IPS-15b (cell line): ENCODE measurements around the gene ARID1B.

ENCODE experiments used
- H3K27me3 ChIP-seq: one replicate; pipeline ENCODE4 v1.6.1; 2013; ENCODE audit warnings: low read length; ENCODE audit not compliant: control insufficient read depth, insufficient read depth
- H3K36me3 ChIP-seq: one replicate; pipeline ENCODE4 v1.6.1; 2013; ENCODE audit warnings: low read length; ENCODE audit not compliant: control insufficient read depth, insufficient read depth
- H3K4me1 ChIP-seq: one replicate; pipeline ENCODE4 v1.6.1; 2013; ENCODE audit warnings: mild to moderate bottlenecking, low read length; ENCODE audit not compliant: control insufficient read depth, insufficient read depth
- H3K4me3 ChIP-seq: one replicate; pipeline ENCODE4 v1.5.1; 2013; ENCODE audit warnings: low read depth, low read length
- H3K9ac ChIP-seq: one replicate; pipeline ENCODE4 v1.6.1; 2013; ENCODE audit warnings: low read depth, mild to moderate bottlenecking, low read length
- H3K9me3 ChIP-seq: one replicate; pipeline ENCODE4 v1.6.1; 2013; ENCODE audit warnings: mild to moderate bottlenecking, low read length; ENCODE audit not compliant: control insufficient read depth, insufficient read depth

ARID1B gene

DNA sequence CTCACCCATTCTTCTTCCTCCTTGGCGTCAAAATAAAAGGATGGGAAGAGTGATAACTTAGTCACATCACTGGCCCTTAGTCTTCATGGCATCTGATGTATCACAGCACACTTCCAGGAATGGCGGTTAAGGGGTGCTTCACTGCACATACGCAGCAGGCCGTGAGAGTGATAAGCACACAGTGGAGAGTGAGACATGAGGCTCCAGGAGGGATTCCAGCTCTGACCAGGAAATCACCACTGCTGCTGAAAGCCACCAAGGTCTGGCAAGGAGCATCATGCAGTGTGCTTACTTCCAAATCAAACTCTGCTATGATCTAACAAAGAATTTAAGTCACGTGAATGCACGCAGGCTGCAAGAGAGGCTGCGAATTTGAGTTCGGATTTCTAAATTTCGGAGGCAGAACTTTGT is 62.4 kb downstream of the ARID1B start:
- peaks cover 12% of the 10 kb centered on the region for H3K4me1 ChIP-seq
- H3K36me3 ChIP-seq: no peaks in the 10 kb centered on the region
- no peaks in the 10 kb centered on the region for H3K9me3 ChIP-seq
- no peak overlapping the region for H3K4me3 ChIP-seq
- no peaks in the 10 kb centered on the region for H3K27me3 ChIP-seq
- H3K9ac ChIP-seq: no peak overlapping the region

GRCh38 chr6:156840136-156840535 is 63.0 kb downstream of the ARID1B start:
- Histone ChIP-seq H3K4me1 (peaks cover 12% of the 10 kb centered on the region), H3K4me3 (no peak overlapping the region), H3K36me3 (no peaks in the 10 kb centered on the region), H3K27me3 (no peaks in the 10 kb centered on the region), H3K9me3 (no peaks in the 10 kb centered on the region), H3K9ac (no peak overlapping the region)

GRCh38 chr6:156840606-156841005 is 63.4 kb downstream of the ARID1B start:
- H3K9ac ChIP-seq: no peak overlapping the region
- H3K4me1 ChIP-seq: peaks cover 12% of the 10 kb centered on the region

DNA sequence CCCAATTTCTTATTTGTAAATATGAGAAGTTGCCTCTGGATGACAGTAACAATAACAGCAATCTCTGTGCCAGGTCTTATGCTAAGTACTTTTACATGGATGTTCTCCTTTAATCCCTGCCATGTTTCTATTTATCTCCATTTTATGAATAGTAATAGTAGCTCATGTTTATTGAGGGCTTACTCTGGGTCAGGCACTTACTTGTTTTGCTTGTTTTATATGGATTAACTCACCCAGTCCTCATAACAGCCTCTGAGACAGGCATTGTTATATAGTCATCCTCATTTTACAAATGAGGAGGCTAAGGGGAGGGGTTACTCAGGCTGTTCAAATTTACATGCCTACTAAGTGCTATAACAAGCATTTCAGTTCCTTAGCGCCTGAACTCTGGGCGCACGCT is 64.3 kb downstream of the ARID1B start:
- Histone ChIP-seq H3K4me1 (peaks cover 10% of the 10 kb centered on the region), H3K9me3 (no peaks in the 10 kb centered on the region), H3K9ac (no peak overlapping the region), H3K4me3 (no peak overlapping the region), H3K36me3 (no peaks in the 10 kb centered on the region), H3K27me3 (no peaks in the 10 kb centered on the region)

More at GRCh38 chr6:156840606-156841005, 63.4 kb downstream of the ARID1B start:
- Histone ChIP-seq H3K9me3 (no peaks in the 10 kb centered on the region), H3K4me3 (no peak overlapping the region), H3K36me3 (no peaks in the 10 kb centered on the region), H3K27me3 (no peaks in the 10 kb centered on the region)

GRCh38 chr6:156842598-156843250 is 65.5 kb downstream of the ARID1B start:
- Histone ChIP-seq H3K4me3 (no peak overlapping the region), H3K9ac (no peak overlapping the region), H3K27me3 (no peaks in the 10 kb centered on the region), H3K4me1 (peaks cover 18% of the 10 kb centered on the region), H3K36me3 (no peaks in the 10 kb centered on the region), H3K9me3 (no peaks in the 10 kb centered on the region)

DNA sequence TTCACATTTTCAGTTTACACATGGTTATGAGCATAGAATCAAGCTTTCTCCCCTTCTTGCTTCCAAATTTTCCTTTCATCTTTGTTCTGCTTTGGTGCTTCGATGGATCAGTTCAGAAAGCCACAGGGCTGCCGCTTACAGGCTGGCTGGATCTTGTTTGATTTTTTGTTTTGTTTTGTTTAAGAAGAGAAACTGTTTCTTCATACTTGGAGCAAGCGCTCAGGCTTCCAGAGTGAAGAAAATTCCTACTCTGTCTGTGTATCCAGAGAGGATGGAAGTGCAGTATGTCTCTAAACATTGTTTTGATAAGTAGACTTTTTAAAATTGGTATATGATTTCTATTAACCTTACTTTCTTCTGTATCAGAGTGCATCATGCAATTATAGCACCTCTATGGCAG is 66.9 kb downstream of the ARID1B start:
- Histone ChIP-seq H3K36me3 (no peaks in the 10 kb centered on the region), H3K9me3 (no peaks in the 10 kb centered on the region), H3K27me3 (no peaks in the 10 kb centered on the region), H3K4me3 (no peak overlapping the region), H3K4me1 (peaks cover 26% of the 10 kb centered on the region), H3K9ac (no peak overlapping the region)

- Histone ChIP-seq H3K9ac (no peak overlapping the region), H3K36me3 (no peaks in the 10 kb centered on the region), H3K4me1 (peaks cover 36% of the 10 kb centered on the region), H3K27me3 (no peaks in the 10 kb centered on the region), H3K4me3 (no peak overlapping the region), H3K9me3 (no peaks in the 10 kb centered on the region)
These were observed 68.4 kb downstream of the ARID1B start for GRCh38 chr6:156845454-156846155.

DNA sequence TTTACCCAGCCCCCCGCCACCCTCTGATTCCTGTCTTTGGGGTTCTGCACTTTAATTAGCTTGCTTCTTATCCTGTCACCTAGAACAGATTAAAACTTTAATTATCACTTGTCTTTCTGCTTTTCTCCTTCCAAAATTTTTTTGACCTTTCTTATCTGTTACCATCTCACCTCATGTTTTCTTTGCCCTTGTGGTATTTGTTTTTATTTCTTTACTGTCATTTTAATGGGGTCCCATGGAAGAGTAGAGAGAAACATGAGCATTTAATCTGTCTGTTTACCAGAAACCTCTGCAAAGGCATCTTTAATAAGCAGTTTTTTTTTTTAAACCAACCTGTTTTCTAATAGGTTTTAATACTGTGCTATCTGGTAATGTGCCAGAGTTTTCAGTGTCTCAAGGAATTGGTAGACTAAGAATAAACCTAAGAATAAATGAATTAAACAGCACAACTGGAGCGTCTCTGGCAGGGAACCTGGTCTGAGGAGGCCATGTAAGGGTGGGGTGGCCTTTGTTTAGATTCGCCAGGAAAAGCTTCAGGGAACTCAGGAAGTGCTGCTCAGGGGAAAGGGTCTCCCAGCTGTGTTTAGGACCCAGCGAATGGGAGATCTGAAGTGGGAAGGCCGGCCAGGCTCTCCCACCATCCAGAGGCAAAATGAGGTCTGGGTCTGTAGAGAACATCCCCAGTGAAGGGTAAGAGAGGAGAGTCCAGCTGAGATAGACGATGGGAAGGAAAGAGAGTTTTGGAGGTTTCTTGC is 69.8 kb downstream of the ARID1B start:
- Histone ChIP-seq H3K4me1 (peaks cover 45% of the 10 kb centered on the region), H3K9ac (no peak overlapping the region), H3K36me3 (no peaks in the 10 kb centered on the region), H3K27me3 (no peaks in the 10 kb centered on the region), H3K4me3 (no peak overlapping the region), H3K9me3 (no peaks in the 10 kb centered on the region)

DNA sequence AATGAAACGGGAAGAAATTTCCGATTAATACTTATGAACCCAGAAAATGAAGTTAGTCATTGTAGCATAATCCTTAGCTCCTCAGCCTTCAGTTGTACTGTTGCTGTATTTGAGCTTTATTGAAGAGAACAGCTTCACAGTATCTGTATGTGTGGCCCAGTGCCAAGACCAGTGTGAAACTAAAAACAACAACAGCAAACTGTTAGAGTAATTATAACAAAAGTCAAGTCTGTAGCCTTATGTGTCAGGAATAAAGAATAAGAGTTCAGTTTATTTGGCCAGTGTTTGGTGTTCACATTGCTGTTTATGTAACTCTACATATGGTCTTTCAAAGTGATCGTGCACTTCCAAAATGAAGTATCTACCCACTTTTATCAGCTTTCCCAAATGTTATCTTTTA is 70.9 kb downstream of the ARID1B start:
- no peaks in the 10 kb centered on the region for H3K36me3 ChIP-seq
- no peaks in the 10 kb centered on the region for H3K27me3 ChIP-seq
- H3K9ac ChIP-seq: no peak overlapping the region
- H3K4me3 ChIP-seq: no peak overlapping the region
- H3K9me3 ChIP-seq: no peaks in the 10 kb centered on the region
- peaks cover 55% of the 10 kb centered on the region for H3K4me1 ChIP-seq

- peaks cover 59% of the 10 kb centered on the region for H3K4me1 ChIP-seq
- no peak overlapping the region for H3K9ac ChIP-seq
- H3K4me3 ChIP-seq: no peak overlapping the region
These were observed 71.4 kb downstream of the ARID1B start for GRCh38 chr6:156848533-156848932.

DNA sequence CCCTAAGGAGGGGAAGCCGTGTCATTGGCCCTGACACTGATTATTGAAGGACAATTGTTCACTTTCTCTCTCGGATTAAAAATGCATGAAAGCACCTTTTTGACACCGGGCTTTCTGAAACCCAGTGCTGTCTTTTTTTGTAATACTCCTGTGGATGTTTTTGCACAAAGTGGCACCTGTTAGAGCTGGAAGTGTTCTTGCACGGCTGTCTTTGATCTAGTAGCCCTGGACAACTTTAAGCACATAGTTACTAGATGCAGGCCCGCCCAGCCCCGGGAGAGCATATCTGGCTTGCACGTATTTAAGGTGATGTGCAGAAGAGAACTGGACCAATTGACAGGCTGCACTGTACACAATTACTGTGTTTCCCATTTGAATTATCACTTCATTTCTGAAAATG is 72.6 kb downstream of the ARID1B start:
- no peaks in the 10 kb centered on the region for H3K9me3 ChIP-seq
- H3K36me3 ChIP-seq: no peaks in the 10 kb centered on the region
- no peaks in the 10 kb centered on the region for H3K27me3 ChIP-seq
- H3K9ac ChIP-seq: no peak overlapping the region
- H3K4me3 ChIP-seq: no peak overlapping the region
- peaks cover 64% of the 10 kb centered on the region for H3K4me1 ChIP-seq

More at GRCh38 chr6:156848533-156848932, 71.4 kb downstream of the ARID1B start:
- Histone ChIP-seq H3K36me3 (no peaks in the 10 kb centered on the region), H3K27me3 (no peaks in the 10 kb centered on the region), H3K9me3 (no peaks in the 10 kb centered on the region)

GRCh38 chr6:156850353-156850752 is 73.2 kb downstream of the ARID1B start:
- no peaks in the 10 kb centered on the region for H3K9me3 ChIP-seq
- H3K4me1 ChIP-seq: peaks cover 64% of the 10 kb centered on the region
- no peaks in the 10 kb centered on the region for H3K36me3 ChIP-seq
- H3K27me3 ChIP-seq: no peaks in the 10 kb centered on the region
- no peak overlapping the region for H3K9ac ChIP-seq
- H3K4me3 ChIP-seq: no peak overlapping the region
